ENCODE results near the gene EIF2A.

The EIF2A gene

GRCh38 chr3:150603980-150604319 lies 57.4 kb downstream of the EIF2A start:
- no peak for DNase-seq
- Histone ChIP-seq H3K9me3 (no peaks in the 10 kb centered on the region), H3K4me3 (peak overlapping the region; percentile 85 to 92), H3K36me3 (no peaks in the 10 kb centered on the region), H3K27me3 (no peaks in the 10 kb centered on the region), H3K4me1 (peaks cover 0 to 50% (median 13%) of the 10 kb centered on the region in 4 donors), H3K27ac (peak overlapping the region; percentile 96 to 97)
- intact Hi-C loops (cut with DNase I; ENCODE audit: low total_unique reads) = loop anchor here (5.0 to 10.0 kb wide), 2 partner anchors 49 to 158 kb away; partner anchors contain the start of gene SIAH2
- no peak for TF ChIP-seq CTCF (IDR thresholded peaks at IDR 0.05)

GRCh38 chr3:150605998-150606641 lies 59.5 kb downstream of the EIF2A start:
- no peak for TF ChIP-seq CTCF (IDR thresholded peaks at IDR 0.05)
- intact Hi-C loops (cut with DNase I; ENCODE audit: low total_unique reads) = loop anchor here (10.0 kb wide), 1 partner anchor 51 kb away; no protein-coding TSS in a partner anchor
- Histone ChIP-seq H3K9me3 (no peaks in the 10 kb centered on the region), H3K36me3 (no peaks in the 10 kb centered on the region), H3K4me3 (no peak overlapping the region), H3K27ac (peak overlapping the region in 1 of 2 donors; percentile 96), H3K4me1 (peaks cover 0 to 66% (median 18%) of the 10 kb centered on the region in 4 donors), H3K27me3 (no peaks in the 10 kb centered on the region)
- no peak for DNase-seq

- intact Hi-C loops (cut with DNase I; ENCODE audit: low total_unique reads) = loop anchor here (10.0 kb wide), 1 partner anchor 53 kb away; no protein-coding TSS in a partner anchor
- no peak for DNase-seq
- Histone ChIP-seq H3K27me3 (no peaks in the 10 kb centered on the region), H3K9me3 (no peaks in the 10 kb centered on the region), H3K4me1 (peaks cover 0 to 65% (median 19%) of the 10 kb centered on the region in 4 donors), H3K27ac (no peak overlapping the region), H3K36me3 (peaks cover 0 to 9% (median 8%) of the 10 kb centered on the region in 3 donors), H3K4me3 (no peak overlapping the region)
- TF ChIP-seq CTCF (IDR thresholded peaks at IDR 0.05) = no peak
Measured at GRCh38 chr3:150607267-150608065, 60.9 kb downstream of the EIF2A start.

- H3K9me3 ChIP-seq = no peaks in the 10 kb centered on the region
- intact Hi-C loops (cut with DNase I; ENCODE audit: low total_unique reads) = loop anchor here (10.0 kb wide), 1 partner anchor 55 kb away; no protein-coding TSS in a partner anchor
- H3K27me3 ChIP-seq = no peaks in the 10 kb centered on the region
- no peak overlapping the region for H3K27ac ChIP-seq
- no peak for TF ChIP-seq CTCF (IDR thresholded peaks at IDR 0.05)
- no peak for DNase-seq
- H3K4me3 ChIP-seq = no peak overlapping the region
- peaks cover 0 to 9% (median 8%) of the 10 kb centered on the region in 3 donors for H3K36me3 ChIP-seq
- H3K4me1 ChIP-seq = peaks cover 0 to 61% (median 16%) of the 10 kb centered on the region in 4 donors
Measured at GRCh38 chr3:150609988-150610387, 63.4 kb downstream of the EIF2A start.

- Histone ChIP-seq H3K9me3 (no peaks in the 10 kb centered on the region), H3K27ac (no peak overlapping the region), H3K27me3 (no peaks in the 10 kb centered on the region), H3K36me3 (peaks cover 0 to 9% (median 8%) of the 10 kb centered on the region in 3 donors), H3K4me1 (peaks cover 0 to 53% (median 16%) of the 10 kb centered on the region in 4 donors), H3K4me3 (no peak overlapping the region)
- DNase-seq = no peak
- intact Hi-C loops (cut with DNase I; ENCODE audit: low total_unique reads) = no loop called here
- TF ChIP-seq CTCF (IDR thresholded peaks at IDR 0.05) = no peak
Measured at GRCh38 chr3:150610785-150611184, 64.2 kb downstream of the EIF2A start.
